ENCODE measurements around the gene ACSS2.

Gene ACSS2

DNA sequence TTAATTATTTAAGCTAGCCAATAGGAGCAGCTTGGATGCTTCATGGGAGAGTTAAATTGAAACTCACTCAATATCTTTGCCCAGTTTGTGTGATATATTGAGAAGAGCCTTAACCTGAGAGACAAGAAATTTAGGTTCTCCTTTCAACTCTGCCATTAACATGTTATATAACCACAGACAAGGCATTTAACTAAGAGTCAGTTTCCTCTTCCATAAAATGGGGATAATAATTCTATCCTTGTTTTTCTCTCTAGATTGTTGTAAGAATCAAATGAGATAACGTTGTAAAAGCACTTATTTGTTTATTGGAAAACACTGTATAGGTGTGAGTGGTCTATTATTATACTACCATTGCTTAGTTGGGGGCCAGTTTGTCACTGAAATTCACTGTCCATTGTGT lies 7.8 kb downstream of the ACSS2 start:
- H3K4me3 ChIP-seq (ENCODE audit: low read length) = no peak overlapping the region
- TF ChIP-seq, protein P1, sequence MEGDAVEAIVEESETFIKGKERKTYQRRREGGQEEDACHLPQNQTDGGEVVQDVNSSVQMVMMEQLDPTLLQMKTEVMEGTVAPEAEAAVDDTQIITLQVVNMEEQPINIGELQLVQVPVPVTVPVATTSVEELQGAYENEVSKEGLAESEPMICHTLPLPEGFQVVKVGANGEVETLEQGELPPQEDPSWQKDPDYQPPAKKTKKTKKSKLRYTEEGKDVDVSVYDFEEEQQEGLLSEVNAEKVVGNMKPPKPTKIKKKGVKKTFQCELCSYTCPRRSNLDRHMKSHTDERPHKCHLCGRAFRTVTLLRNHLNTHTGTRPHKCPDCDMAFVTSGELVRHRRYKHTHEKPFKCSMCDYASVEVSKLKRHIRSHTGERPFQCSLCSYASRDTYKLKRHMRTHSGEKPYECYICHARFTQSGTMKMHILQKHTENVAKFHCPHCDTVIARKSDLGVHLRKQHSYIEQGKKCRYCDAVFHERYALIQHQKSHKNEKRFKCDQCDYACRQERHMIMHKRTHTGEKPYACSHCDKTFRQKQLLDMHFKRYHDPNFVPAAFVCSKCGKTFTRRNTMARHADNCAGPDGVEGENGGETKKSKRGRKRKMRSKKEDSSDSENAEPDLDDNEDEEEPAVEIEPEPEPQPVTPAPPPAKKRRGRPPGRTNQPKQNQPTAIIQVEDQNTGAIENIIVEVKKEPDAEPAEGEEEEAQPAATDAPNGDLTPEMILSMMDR (conservative IDR thresholded peaks at IDR 0.05; ENCODE audit: low read depth, low read length) = no peak
- DNase-seq (ENCODE audit: low read depth) = no peak

DNA sequence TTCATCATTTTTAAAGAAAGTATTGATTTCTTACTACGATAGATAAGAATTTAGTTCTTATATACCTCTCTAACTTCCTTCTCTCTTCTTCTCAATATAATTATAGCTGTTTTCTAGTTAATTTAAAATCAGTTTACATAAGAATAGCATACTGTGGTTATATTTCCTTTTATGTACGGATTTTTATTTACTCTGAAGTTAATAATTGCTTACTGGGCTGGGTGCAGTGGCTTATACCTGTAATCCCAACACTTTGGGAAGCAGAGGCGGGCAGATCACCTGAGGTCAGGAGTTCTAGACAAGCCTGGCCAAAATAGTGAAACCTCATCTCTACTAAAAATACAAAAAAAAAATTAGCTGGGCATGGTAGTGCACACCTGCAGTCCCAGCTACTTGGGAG lies 9.7 kb downstream of the ACSS2 start:
- DNase-seq (ENCODE audit: low read depth) = no peak
- TF ChIP-seq, protein P1 (conservative IDR thresholded peaks at IDR 0.05; ENCODE audit: low read depth, low read length) = no peak
- H3K4me3 ChIP-seq (ENCODE audit: low read length) = no peak overlapping the region

DNA sequence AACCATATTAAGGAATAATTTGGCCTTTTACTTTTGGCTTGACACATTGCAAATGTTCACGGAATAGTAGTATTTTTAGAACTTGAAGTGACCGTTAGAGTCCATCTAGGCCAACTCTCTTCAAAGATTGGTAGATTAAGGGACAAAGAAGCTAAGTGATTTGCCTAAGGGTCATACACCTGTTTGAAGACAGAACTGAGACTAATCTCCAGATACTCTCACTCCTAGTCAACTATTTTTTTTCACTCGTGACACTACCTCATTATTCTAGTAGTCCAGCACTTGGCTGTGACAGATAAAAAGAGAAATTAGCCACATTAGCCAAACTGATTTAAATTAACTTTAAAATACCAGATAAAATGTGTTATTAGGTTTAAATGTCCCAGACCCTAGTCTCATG lies 10.6 kb downstream of the ACSS2 start:
- no peak overlapping the region for H3K4me3 ChIP-seq (ENCODE audit: low read length)
- no peak for DNase-seq (ENCODE audit: low read depth)
- TF ChIP-seq, protein P1 (conservative IDR thresholded peaks at IDR 0.05; ENCODE audit: low read depth, low read length) = no peak

DNA sequence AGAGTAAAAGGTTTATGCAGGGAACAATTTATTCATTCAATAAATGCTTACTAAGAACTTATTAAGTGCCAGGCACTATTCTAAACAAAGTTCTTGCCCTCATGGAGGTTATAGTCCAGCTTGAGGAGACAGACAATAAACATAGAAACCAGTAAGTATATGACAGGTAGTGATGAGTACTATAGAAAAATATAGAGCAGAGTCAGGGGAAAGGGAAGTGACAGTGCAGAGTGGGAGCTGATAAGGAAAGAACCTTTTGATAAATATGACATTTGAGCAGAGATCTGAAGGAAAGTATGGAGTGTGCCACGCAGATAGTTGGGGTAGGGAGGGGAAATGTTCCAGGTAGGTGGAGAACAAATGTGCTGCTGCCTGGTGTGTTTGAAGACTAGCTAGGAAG lies 12.1 kb downstream of the ACSS2 start:
- TF ChIP-seq, protein P1 (conservative IDR thresholded peaks at IDR 0.05; ENCODE audit: low read depth, low read length) = no peak
- H3K4me3 ChIP-seq (ENCODE audit: low read length) = no peak overlapping the region
- no peak for DNase-seq (ENCODE audit: low read depth)

DNA sequence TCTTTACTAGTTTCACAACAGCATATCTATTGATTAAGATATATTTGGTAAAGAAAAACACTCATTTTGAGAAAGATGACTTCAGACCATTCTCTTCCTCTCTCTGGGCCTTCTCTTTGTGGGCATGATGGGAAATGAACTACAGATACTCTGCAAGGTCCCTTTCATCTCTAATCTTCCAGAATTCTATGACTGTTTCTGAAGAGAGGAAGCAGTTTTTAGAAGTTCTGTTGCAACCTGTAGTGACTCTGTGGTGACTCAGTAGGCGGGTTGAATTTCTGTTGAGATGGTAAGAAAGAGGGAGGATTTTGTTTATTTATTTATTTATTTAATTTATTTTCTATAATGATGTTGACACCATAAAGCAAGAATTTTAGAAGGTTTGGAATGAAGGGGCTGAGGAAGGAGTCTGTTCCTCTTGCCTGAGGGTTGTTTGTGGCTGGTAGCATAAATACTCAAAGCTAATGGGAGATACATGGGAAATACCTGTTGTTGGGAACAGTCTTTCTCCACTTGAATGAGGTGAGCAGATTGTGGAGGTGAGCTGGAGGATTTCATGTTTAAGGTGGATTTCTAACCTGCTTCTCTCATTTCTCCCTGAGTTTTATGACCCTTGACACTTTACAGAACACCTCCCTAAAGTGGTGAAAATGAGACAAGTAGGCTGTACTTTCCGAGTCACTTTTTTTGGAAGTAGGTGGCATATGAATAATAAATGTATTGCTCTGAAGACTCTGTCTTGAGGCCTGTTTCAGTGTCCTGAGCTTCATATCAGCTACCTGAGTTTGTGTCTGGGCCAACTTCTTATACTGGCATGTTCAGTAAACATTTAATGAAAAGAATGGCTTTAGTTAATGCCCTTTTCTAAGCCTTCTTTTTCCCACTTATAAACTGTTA lies 15.0 kb downstream of the ACSS2 start:
- H3K4me3 ChIP-seq (ENCODE audit: low read length) = no peak overlapping the region
- TF ChIP-seq, protein P1 (conservative IDR thresholded peaks at IDR 0.05; ENCODE audit: low read depth, low read length) = no peak
- no peak for DNase-seq (ENCODE audit: low read depth)

DNA sequence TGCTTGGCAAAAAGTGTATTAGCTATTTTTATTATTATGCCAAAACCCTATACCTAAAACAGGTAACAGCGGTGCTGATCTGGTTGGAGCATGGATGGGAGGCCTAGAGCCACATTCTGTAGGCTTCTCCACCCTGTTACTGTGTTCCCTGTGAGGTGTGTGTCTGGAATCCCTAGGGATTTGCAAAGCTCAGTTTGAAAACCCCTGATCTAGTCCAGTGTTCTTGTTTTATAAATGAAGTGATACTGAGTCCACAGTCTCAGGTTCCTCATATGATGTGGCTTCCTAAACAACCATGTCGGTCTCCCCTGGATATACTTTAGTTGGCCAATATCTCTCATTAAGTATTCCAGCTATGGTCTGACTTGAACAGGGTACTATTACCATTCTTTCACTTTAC lies 16.3 kb downstream of the ACSS2 start:
- TF ChIP-seq, protein P1 (conservative IDR thresholded peaks at IDR 0.05; ENCODE audit: low read depth, low read length) = no peak
- H3K4me3 ChIP-seq (ENCODE audit: low read length) = no peak overlapping the region
- no peak for DNase-seq (ENCODE audit: low read depth)

DNA sequence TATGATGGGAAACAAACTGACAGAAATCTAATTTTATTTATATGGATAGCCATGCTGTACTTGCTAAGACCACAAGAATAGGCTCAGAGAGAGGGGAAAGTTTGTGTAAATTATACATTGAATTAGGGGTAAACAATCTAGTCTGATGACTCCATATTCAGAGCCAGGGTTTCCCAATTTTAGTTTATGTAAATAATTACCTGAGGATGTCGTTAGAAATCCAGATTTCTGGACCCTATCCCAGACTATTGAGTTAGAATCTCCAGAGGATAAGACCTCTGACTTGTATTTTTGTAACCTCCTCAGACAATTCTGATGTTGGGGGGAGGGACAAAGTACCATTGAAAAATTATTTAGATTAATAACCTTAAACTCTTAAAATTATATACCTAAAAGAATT lies 18.3 kb downstream of the ACSS2 start:
- H3K4me3 ChIP-seq (ENCODE audit: low read length) = no peak overlapping the region
- TF ChIP-seq, protein P1 (conservative IDR thresholded peaks at IDR 0.05; ENCODE audit: low read depth, low read length) = no peak
- no peak for DNase-seq (ENCODE audit: low read depth)

Measured in retinal pigment epithelial cell (primary cell).